Adrenal gland (tissue), 5 donors: ENCODE results near the gene TTLL5.

Source experiments
- POLR2A ChIP-seq, 2 donors: fragments of 450-650 bp; IDR thresholded peaks; one replicate each; pipeline ENCODE4 v1.6.1; 2017; ENCODE audit warnings: antibody characterized with exemption in 2 of 2, mild to moderate bottlenecking in 2 of 2, moderate library complexity in 1 of 2
- TF ChIP-seq, protein P1 (sequence below), 6 experiments: fragments of 450-650 bp in 4 of 6; fragments of 200-600 bp in 2 of 6; sonication (generic) in 1 of 6; IDR thresholded peaks; 1 replicate in 5 of 6; 2 replicates in 1 of 6; pipeline versions ENCODE4 v1.5.1 to v1.8.0; 2016 to 2021; ENCODE audit warnings: antibody characterized with exemption in 6 of 6, mild to moderate bottlenecking in 2 of 6, moderate library complexity in 1 of 6
- donor health status: DM: no; HTN: no; CAD: no.

GRCh38 chr14:75675265-75675960 lies 14.4 kb downstream of the TTLL5 start:
- no peak for TF ChIP-seq POLR2A (IDR thresholded peaks at IDR 0.05)
- TF ChIP-seq, protein P1, sequence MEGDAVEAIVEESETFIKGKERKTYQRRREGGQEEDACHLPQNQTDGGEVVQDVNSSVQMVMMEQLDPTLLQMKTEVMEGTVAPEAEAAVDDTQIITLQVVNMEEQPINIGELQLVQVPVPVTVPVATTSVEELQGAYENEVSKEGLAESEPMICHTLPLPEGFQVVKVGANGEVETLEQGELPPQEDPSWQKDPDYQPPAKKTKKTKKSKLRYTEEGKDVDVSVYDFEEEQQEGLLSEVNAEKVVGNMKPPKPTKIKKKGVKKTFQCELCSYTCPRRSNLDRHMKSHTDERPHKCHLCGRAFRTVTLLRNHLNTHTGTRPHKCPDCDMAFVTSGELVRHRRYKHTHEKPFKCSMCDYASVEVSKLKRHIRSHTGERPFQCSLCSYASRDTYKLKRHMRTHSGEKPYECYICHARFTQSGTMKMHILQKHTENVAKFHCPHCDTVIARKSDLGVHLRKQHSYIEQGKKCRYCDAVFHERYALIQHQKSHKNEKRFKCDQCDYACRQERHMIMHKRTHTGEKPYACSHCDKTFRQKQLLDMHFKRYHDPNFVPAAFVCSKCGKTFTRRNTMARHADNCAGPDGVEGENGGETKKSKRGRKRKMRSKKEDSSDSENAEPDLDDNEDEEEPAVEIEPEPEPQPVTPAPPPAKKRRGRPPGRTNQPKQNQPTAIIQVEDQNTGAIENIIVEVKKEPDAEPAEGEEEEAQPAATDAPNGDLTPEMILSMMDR (IDR thresholded peaks at IDR 0.05), result no peak
